Type B pancreatic cell (in vitro differentiated cells): ENCODE results near the gene TDRD12. TPM values are rescaled to one million over a fixed set of nuclear protein-coding genes. Genes with fewer than 3 reads are reported as not detected.
"Not testable (repeated sequence)": the region's sequence is repeated elsewhere in the genome, so short reads cannot be mapped to it uniquely, and the experiment has no call there.

Experiments
- DNase-seq: peaks from one replicate; pipeline ENCODE4 v3.0.0; 2021; ENCODE audit warnings: mixed read lengths; ENCODE audit not compliant: unreplicated experiment; ENCODE audit errors: extremely low spot score
- H3K27ac Mint-ChIP-seq: 2 replicates; pipeline ENCODE4 v1.8.0; 2021; ENCODE audit warnings: mild to moderate bottlenecking, mixed read lengths
- H3K27me3 Mint-ChIP-seq: 2 replicates; pipeline ENCODE4 v1.8.0; 2021; ENCODE audit warnings: mixed read lengths
- H3K36me3 Mint-ChIP-seq: 2 replicates; pipeline ENCODE4 v1.8.0; 2021; ENCODE audit warnings: mixed read lengths
- H3K4me1 Mint-ChIP-seq: one replicate; pipeline ENCODE4 v1.8.0; 2021; ENCODE audit warnings: mixed read lengths; ENCODE audit not compliant: unreplicated experiment
- H3K4me3 Mint-ChIP-seq: 2 replicates; pipeline ENCODE4 v1.8.0; 2021; ENCODE audit warnings: mild to moderate bottlenecking, mixed read lengths
- H3K9me3 Mint-ChIP-seq: 2 replicates; pipeline ENCODE4 v1.8.0; 2021; ENCODE audit warnings: mixed read lengths
- CTCF ChIP-seq: fragments of 200-600 bp; sonication (generic); conservative IDR thresholded peaks from 2 replicates; pipeline ENCODE4 v1.5.0; 2021; ENCODE audit warnings: antibody characterized with exemption, mild to moderate bottlenecking
- total RNA-seq: library from RNA; stranded (reverse); gene quantifications from 2 replicates; pipeline ENCODE4 v1.2.1, GENCODE V29; 2021; ENCODE audit warnings: low replicate concordance

Gene TDRD12
- total RNA-seq, 1 donor from 2014 or later = 0.24 TPM

- Mint-ChIP-seq H3K36me3 (peaks cover 22% of the 10 kb centered on the region), H3K27ac (peak within 1 kb of the TSS; percentile 91), H3K4me3 (peak within 1 kb of the TSS; percentile 88), H3K9me3 (peaks cover 6% of the 10 kb centered on the region), H3K4me1 (peaks cover 27% of the 10 kb centered on the region), H3K27me3 (no peaks in the 10 kb centered on the region)
- TF ChIP-seq CTCF = no peak
- DNase-seq = peak; percentile 79
These were observed 28.1 kb upstream of the TDRD12 start, which contains the start of gene NUDT19 for GRCh38 chr19:32691291-32691951. TSS of gene NUDT19 (plus strand) at chr19:32691821. CDS start at chr19:32691961, 140 bp downstream.

- H3K36me3 Mint-ChIP-seq = peaks cover 23% of the 10 kb centered on the region
- no peak for TF ChIP-seq CTCF
- H3K4me3 Mint-ChIP-seq = peak overlapping the region; percentile 88
- H3K4me1 Mint-ChIP-seq = peaks cover 27% of the 10 kb centered on the region
- DNase-seq = no peak
- peak overlapping the region; percentile 91 for H3K27ac Mint-ChIP-seq
- H3K27me3 Mint-ChIP-seq = no peaks in the 10 kb centered on the region
- peaks cover 6% of the 10 kb centered on the region for H3K9me3 Mint-ChIP-seq
These were observed 27.4 kb upstream of the TDRD12 start for GRCh38 chr19:32691952-32692726.

- Mint-ChIP-seq H3K4me1 (peaks cover 27% of the 10 kb centered on the region), H3K36me3 (peaks cover 28% of the 10 kb centered on the region), H3K4me3 (peak overlapping the region; percentile 88), H3K27ac (peak overlapping the region; percentile 91), H3K9me3 (peaks cover 6% of the 10 kb centered on the region), H3K27me3 (no peaks in the 10 kb centered on the region)
- no peak for DNase-seq
- no peak for TF ChIP-seq CTCF
These were observed 26.9 kb upstream of the TDRD12 start for GRCh38 chr19:32692727-32693061.

- not testable (repeated sequence) for H3K27me3 Mint-ChIP-seq, DNase-seq, H3K9me3 Mint-ChIP-seq
- peaks cover 35% of the 10 kb centered on the region for H3K36me3 Mint-ChIP-seq
- peaks cover 27% of the 10 kb centered on the region for H3K4me1 Mint-ChIP-seq
- peak overlapping the region; percentile 88 for H3K4me3 Mint-ChIP-seq
- H3K27ac Mint-ChIP-seq = peak overlapping the region; percentile 91
These were observed 26.1 kb upstream of the TDRD12 start for GRCh38 chr19:32693151-32694108.

GRCh38 chr19:32694316-32694715, 25.3 kb upstream of the TDRD12 start:
- H3K4me3 Mint-ChIP-seq = peak overlapping the region; percentile 88
- DNase-seq = not testable (repeated sequence)

GRCh38 chr19:32694851-32695250, 24.7 kb upstream of the TDRD12 start:
- H3K27me3 Mint-ChIP-seq, DNase-seq, H3K9me3 Mint-ChIP-seq: not testable (repeated sequence)
- Mint-ChIP-seq H3K36me3 (peaks cover 46% of the 10 kb centered on the region), H3K4me3 (peak overlapping the region; percentile 88), H3K27ac (peak overlapping the region; percentile 91), H3K4me1 (peaks cover 27% of the 10 kb centered on the region)

More at GRCh38 chr19:32694316-32694715, 25.3 kb upstream of the TDRD12 start:
- H3K36me3 Mint-ChIP-seq = peaks cover 43% of the 10 kb centered on the region
- not testable (repeated sequence) for H3K27me3 Mint-ChIP-seq, H3K9me3 Mint-ChIP-seq
- peaks cover 27% of the 10 kb centered on the region for H3K4me1 Mint-ChIP-seq
- peak overlapping the region; percentile 91 for H3K27ac Mint-ChIP-seq

- H3K27me3 Mint-ChIP-seq, H3K9me3 Mint-ChIP-seq, DNase-seq: not testable (repeated sequence)
- H3K36me3 Mint-ChIP-seq = peaks cover 46% of the 10 kb centered on the region
- H3K4me1 Mint-ChIP-seq = peaks cover 27% of the 10 kb centered on the region
- H3K27ac Mint-ChIP-seq = peak overlapping the region; percentile 7
- peak overlapping the region; percentile 68 for H3K4me3 Mint-ChIP-seq
These were observed 24.1 kb upstream of the TDRD12 start for GRCh38 chr19:32695506-32695905.

GRCh38 chr19:32696771-32697170, 22.8 kb upstream of the TDRD12 start:
- not testable (repeated sequence) for H3K27ac Mint-ChIP-seq, H3K4me3 Mint-ChIP-seq, DNase-seq, H3K9me3 Mint-ChIP-seq, H3K27me3 Mint-ChIP-seq
- Mint-ChIP-seq H3K36me3 (peaks cover 52% of the 10 kb centered on the region), H3K4me1 (peaks cover 19% of the 10 kb centered on the region)

- H3K4me3 Mint-ChIP-seq = not testable (repeated sequence)
These were observed 19.4 kb upstream of the TDRD12 start for GRCh38 chr19:32700129-32700528.

More at GRCh38 chr19:32700129-32700528, 19.4 kb upstream of the TDRD12 start:
- H3K27me3 Mint-ChIP-seq, H3K9me3 Mint-ChIP-seq, DNase-seq, H3K27ac Mint-ChIP-seq, H3K4me1 Mint-ChIP-seq: not testable (repeated sequence)
- H3K36me3 Mint-ChIP-seq = peaks cover 54% of the 10 kb centered on the region
